Measurements from ENCODE around the gene PAQR4.
"Not testable (repeated sequence)": the region's sequence is repeated elsewhere in the genome, so short reads cannot be mapped to it uniquely, and the experiment has no call there.

Gene PAQR4

DNA sequence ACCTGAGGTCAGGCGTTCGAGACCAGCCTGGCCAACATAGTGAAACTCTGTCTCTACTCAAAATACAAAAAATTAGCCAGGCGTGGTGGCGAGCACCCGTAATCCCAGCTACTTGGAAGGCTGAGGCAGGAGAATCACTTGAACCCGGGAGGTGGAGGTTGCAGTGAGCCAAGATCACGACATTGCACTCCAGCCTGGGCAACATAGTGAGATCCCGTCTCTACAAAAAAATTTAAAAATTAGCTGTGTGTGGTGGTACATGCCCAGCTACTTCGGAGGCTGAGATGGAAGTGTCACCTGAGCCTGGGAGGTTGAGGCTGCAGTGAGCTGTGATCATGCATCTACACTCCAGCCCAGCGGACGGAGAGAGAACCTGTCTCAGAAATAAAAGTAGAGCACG is 25.4 kb upstream of the PAQR4 start:
- DNase-seq (ENCODE audit: low read depth) = not testable (repeated sequence)

DNA sequence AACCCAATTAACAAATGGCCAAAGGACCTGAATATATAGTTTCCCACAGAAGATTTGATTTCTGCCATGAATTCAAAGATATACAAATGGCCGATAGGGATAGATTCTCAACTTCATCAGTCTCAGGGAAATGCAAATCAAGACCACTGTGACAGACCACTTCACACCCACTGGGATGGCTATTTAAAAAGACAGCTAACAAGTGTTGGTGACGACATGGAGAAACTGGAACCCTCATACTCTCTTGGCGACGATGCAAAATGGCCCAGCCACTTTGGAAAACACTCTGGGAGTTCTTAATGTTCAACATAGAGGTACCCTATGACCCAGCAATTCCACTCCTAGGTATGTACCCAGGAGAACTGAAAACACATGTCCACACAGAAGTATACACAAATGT is 22.5 kb upstream of the PAQR4 start:
- no peak for DNase-seq (ENCODE audit: low read depth)

DNA sequence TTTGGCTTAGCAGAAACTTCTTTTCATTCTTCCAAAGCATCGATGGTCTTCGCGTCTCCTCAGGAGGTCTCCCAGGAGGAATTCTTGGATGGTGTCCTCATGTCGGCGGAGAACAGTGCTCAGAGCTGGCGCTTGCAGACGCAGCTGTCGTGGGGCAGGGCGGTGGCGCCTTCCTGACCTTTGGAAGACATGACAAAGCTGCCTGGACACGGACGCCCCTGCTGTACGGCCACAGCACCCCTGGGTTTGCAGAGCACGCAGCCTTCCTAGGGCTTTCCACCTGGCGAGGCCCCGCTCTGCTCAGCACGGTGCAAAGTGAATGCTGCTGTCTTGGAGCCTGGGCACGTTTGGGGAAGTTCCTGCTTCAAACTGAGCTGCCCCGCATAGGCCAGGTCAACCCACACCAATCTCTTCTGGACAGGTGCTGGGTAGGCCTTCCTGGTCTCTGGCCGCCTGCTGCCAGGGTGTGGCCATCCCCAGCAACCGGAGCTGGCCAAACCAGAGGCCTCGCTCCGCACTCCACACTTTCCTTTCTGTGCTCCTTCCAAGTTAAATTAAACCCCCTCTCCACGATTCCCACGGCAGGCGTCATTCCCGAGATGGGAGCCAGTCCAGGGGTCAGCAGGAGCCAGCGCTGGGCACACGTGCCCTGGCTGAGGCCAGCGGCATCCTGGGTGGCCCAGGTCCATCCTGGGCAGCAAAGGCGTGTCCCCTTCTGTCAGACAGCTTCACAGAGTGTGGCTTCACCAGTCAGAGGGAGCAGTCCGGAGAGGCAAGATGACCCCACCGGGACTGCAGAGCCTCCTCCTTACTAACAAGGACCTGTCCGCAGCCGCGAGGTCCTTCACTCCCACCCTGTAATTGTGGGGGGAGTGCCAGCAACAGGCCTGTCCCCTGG is 20.1 kb upstream of the PAQR4 start:
- DNase-seq (ENCODE audit: low read depth) = no peak

- DNase-seq (ENCODE audit: low read depth) = no peak
These were observed 19.3 kb upstream of the PAQR4 start for GRCh38 chr16:2949705-2950352.

DNA sequence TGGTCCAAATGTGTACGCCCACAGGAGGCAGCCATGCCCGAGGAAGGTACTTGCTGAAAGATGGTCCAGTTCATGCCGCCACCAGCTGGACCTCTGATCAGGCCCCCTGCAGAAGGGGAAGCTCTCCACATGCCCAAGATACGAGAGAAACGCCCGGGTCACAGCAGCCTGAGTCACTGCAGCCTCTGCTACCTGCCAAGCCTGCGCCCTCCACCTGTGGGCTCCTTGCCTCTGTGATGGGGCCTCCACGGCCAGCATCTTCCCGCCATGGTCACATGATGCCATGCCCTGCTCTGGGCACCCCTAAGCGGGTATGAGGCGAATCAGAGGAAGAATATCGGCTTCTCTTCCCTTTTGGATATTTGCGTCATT is 18.8 kb upstream of the PAQR4 start:
- DNase-seq (ENCODE audit: low read depth) = no peak

- DNase-seq (ENCODE audit: low read depth) = no peak
These were observed 18.4 kb upstream of the PAQR4 start for GRCh38 chr16:2950773-2951172.

DNA sequence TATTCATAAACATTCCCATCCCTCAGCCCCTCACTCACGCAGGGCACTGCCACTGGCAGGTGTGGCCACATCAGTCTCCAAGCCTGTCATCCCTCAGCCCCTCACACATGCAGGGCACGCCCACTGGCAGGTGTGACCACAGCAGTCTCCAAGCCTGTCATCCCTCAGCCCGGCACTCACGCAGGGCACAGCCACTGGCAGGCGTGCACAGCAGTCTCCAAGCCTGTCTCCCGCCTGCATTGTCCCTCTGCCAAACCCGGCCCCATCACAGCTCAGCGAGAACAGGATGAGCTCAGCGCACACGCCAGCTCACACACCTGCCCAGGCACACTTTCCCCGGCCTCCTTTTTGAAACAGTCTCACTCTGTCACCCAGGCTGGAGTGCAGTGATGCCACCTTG is 16.5 kb upstream of the PAQR4 start:
- DNase-seq (ENCODE audit: low read depth) = no peak

DNA sequence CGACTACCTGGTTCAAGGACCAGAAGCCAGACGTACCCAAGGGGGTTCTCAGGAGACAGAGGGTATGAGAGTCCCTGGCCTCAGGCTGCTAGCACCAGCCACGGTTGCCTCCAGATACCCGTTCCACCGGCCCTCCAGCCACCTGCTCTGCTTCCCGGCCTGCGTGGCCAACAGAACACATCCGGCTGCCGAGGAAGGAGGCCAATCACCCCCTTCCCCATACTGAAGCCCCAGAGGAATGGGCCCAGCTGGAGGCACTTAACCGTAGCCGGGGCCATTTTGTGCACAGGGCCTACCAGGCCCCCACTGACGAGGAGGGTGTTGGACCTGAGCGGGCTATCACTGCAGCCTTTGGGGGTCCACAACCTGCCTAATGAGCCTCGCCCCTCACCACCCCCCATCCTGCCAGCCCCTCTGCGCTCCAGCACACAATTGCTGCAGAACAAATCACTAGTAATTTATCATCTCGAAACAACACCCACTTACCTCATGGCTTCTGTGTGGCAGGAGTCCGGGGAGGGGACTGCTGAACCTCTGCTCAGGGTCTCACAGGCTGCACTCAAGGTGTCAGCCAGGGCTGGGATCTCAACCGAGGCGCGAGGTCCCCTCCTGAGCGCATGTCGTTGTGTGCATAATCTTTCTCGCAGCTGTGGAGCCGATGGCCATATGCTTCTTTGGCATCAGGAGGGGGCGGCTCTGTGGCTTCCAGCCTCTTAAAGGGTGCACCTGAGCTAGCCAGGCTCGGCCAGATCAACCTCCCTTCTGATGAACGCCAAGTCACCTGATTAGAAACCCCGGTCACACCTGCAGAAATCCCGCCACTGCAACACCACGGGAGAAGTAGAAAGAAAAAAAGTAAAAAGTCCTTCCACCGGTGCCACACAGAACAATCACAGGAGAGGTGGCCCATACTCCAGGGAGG is 15.2 kb upstream of the PAQR4 start:
- no peak for DNase-seq (ENCODE audit: low read depth)

GRCh38 chr16:2954656-2955381 is 14.3 kb upstream of the PAQR4 start:
- DNase-seq (ENCODE audit: low read depth) = no peak

DNA sequence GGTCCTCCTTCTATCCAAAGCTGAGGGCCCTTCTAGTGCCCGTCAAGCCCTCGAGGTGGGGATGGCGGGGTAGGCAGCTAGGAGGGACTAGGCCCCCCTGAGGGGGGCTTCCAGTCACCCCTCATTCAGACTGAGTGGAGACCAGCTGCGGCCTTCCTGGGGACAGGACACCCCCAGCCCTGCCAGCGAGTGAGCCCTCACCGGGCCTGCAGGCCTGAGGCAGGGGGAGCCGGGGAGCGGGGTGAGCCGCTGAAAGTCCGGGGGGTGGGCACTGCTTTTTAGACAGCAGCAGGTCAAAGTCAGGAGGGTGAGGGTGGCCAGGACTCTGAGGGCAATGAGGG is 13.7 kb upstream of the PAQR4 start:
- no peak for DNase-seq (ENCODE audit: low read depth)

DNA sequence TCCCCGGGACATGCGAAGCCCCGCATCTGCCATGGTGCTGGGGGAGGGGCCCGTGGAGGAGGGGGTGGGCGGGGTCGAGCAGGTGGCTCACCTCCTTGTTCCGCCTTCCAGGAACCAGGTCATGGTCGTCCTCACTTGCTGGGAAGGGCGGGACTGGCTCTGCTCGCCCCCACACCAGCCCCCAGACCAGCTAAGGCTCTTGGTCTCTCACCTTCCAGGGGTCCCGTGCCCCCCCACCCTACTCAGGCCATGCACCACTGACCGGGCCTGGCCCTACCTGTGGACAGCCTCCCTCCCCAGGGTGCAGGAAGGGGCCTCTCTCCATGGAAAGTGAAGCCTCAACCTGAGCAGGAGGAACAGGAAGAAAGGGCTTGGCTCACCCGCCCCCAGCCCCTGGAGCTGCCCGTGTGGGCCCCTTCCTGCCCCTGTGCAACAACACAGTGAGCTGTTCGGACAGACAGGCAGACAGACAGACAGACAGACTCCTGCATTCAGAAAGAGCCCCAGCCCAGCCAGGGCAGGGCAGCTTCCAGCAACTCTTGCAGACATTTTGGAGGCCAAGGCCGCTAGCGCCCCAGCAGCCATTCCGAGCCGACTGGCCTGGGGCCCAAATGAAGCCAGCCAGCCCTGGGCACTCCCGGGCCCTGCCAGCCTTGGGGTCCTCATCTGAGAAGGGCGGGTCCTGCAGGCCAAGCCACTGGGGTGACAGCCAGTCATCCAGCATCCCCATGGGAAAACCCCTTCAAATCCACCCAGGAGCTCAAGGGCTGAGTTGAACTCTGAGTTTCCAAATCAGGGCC is 13.2 kb upstream of the PAQR4 start:
- no peak for DNase-seq (ENCODE audit: low read depth)

GRCh38 chr16:2956579-2956956 is 12.6 kb upstream of the PAQR4 start:
- no peak for DNase-seq (ENCODE audit: low read depth)

- DNase-seq (ENCODE audit: low read depth) = no peak
These were observed 9.9 kb upstream of the PAQR4 start for GRCh38 chr16:2959206-2959605.

- no peak for DNase-seq (ENCODE audit: low read depth)
These were observed 8.8 kb upstream of the PAQR4 start for GRCh38 chr16:2960183-2961010.

GRCh38 chr16:2962334-2963073 is 6.6 kb upstream of the PAQR4 start:
- no peak for DNase-seq (ENCODE audit: low read depth)

DNA sequence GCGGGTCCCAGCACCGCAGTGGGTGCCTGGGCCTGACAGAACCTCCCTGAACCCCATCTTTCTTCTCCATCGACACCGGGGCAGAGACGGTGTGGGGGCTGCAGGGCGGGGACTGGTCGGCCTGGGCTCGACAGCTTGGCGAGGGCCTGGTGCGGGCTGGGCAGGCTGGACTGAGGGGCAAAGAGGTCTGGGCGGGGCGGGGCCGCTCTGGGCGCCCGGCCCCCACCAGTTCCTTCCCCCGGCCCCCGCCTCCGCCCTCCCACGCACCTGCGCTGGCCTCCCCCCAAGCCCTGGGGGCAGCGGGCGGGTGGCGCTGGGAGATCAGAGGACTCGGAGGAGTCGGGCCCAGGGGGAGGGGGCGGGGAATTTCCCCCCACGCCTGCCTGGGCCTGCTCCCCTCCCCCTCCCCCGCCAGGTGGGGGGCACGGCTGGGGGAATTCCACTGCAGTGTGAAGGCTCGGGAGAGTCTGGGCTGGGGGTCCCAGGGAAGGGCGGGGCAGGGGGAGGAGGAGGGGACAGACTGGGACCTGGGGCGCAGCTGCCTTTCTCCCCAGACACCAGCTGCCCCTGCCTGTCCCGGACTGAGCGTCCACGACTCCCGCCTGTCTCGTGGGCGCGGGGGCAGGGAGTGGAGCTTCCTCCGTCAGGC is 6.0 kb upstream of the PAQR4 start:
- DNase-seq (ENCODE audit: low read depth) = no peak

GRCh38 chr16:2963723-2964474 is 5.2 kb upstream of the PAQR4 start, which contains the start of gene KREMEN2:
KREMEN2 (plus strand) TSS chr16:2964275; CDS start chr16:2964521, 246 bp downstream.
- DNase-seq (ENCODE audit: low read depth) = no peak

All from stromal cell of bone marrow (primary cell).